Measurements from ENCODE around the gene STAT1.
A peak's percentile ranks its signal among the peaks of the same experiment; 100 is the strongest.
"Not testable (repeated sequence)": the region's sequence is repeated elsewhere in the genome, so short reads cannot be mapped to it uniquely, and the experiment has no call there.

STAT1 gene

DNA sequence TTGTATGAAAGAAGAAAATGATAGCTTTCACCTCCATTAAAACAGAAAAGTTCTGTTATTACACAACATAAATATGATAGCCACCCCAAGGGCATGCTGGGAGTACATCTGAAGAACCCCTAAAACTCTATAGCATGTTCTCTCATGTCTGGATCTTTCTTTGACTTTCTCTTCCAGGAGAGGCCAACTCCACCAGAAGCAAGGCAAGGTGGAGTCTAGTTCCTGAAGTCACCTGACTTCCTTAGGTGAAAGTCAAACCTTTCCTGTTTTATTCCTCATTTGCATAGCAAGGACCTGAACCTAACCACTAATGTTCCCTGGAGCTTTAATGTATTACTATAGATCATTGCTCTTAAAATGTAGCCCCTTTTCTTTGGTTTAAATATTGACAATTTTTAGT lies 5.7 kb downstream of the STAT1 start:
- Mint-ChIP-seq H3K4me3 (peak overlapping the region; percentile 69), H3K36me3 (ENCODE audit: low read depth) (peaks cover 81% of the 10 kb centered on the region), H3K27me3 (ENCODE audit: low read depth) (no peaks in the 10 kb centered on the region), H3K4me1 (ENCODE audit: low read depth) (peaks cover 54% of the 10 kb centered on the region), H3K27ac (peak overlapping the region; percentile 46), H3K9me3 (peaks cover 33% of the 10 kb centered on the region)

DNA sequence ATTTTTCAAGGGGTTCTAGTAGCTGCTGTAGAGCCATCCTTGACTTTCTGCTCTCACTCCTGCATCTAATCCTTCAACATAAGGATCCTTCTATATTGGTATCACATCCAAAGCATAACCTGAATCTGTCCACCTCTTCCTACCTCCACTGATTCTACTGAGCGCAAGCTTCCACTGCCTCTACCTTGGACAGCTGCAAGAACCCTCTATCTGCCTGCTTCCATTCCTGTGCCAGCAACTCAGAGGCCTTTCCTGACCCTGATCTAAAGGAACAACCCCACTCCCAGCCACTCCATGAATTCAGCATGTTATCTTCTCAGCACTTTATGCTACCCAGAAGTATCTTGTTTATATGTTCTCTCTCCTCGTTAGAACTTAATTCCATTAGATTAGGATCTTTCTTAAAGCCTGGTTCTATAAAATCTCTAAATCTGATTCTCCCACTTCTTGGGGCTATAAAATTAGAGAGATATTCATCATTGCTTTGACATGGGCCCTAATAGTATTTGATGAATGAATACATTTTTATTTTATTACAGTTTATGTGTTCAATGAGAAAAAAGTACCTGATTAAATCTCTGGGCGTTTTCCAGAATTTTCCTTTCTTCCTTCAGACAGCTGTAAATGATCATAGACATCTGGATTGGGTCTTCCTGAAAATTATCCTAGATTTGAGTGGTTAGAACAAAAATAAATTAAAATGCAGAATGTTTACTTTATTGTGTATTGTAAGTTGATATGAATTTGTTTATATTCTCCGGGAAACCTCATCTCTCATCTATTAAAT lies 6.8 kb downstream of the STAT1 start:
- Mint-ChIP-seq H3K36me3 (ENCODE audit: low read depth) (peaks cover 91% of the 10 kb centered on the region), H3K27ac (peak overlapping the region; percentile 76), H3K27me3 (ENCODE audit: low read depth) (no peaks in the 10 kb centered on the region), H3K4me1 (ENCODE audit: low read depth) (peaks cover 63% of the 10 kb centered on the region), H3K9me3 (peaks cover 36% of the 10 kb centered on the region), H3K4me3 (peak overlapping the region; percentile 35)

DNA sequence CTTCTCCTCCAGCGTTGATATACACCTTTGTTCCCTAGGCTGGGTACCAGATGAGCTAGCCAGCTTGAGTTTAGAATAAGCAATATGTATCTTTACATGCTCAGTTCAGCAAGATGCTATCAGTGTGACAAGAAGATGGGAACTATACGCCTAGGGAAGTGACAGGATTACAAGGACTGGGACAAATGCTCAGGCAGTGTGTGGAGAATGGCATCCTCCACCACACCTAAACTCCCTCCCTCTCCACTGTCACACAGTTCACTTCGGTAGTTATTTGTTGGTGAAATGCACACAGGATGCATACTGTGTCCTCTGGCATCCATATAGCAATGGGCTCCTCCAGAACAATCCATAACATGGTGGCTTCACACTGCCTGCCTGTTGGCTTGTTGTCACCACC lies 7.7 kb downstream of the STAT1 start:
- Mint-ChIP-seq H3K36me3 (ENCODE audit: low read depth) (peaks cover 92% of the 10 kb centered on the region), H3K27ac (peak overlapping the region; percentile 9), H3K4me3 (peak overlapping the region; percentile 36), H3K9me3 (peaks cover 36% of the 10 kb centered on the region), H3K27me3 (ENCODE audit: low read depth) (no peaks in the 10 kb centered on the region), H3K4me1 (ENCODE audit: low read depth) (peaks cover 66% of the 10 kb centered on the region)

DNA sequence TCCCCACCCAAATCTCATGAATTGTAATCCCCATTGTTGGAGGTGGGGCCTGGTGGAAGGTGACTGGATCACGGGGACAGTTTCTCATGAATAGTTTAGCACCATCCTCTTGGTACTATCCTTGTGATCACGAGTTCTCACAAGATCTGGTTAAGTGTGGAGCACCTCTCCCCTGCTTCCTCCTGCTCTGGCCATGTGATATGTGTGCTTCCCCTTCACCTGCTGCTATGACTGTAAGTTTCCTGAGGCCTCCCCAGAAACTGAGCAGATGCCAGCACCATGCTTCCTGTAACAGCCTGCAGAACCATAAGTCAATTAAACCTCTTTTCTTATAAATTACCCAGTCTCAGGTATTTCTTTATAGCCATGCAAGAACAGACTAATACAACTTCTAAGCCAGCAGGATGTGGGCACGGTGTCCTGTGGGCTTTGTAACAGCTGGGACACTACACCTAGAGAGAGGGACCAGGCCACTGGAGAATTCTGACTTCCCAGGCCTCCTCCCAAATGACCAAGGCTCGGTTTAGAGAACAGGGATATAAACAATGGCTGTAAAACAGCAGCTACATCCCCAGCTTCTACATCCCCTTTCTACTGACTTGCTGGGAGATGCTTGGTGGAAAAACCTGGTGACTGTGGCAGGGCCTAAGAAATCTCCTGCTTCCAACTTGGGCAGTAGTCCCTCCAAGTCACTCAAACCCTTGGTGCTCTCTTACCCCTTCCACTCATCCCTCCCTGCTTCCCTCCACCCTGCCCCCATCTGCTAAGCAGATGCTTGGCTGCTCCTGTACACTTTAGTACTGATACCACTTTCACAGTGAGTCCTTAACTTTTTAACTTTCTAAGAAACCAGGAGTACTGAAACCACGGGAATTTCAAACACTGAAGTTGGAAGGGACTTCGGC lies 10.3 kb downstream of the STAT1 start:
- no peak overlapping the region for H3K4me3 Mint-ChIP-seq
- peak overlapping the region; percentile 47 for H3K27ac Mint-ChIP-seq
- H3K36me3 Mint-ChIP-seq (ENCODE audit: low read depth): peaks cover 96% of the 10 kb centered on the region
- H3K9me3 Mint-ChIP-seq: peaks cover 36% of the 10 kb centered on the region
- no peaks in the 10 kb centered on the region for H3K27me3 Mint-ChIP-seq (ENCODE audit: low read depth)
- H3K4me1 Mint-ChIP-seq (ENCODE audit: low read depth): peaks cover 71% of the 10 kb centered on the region

DNA sequence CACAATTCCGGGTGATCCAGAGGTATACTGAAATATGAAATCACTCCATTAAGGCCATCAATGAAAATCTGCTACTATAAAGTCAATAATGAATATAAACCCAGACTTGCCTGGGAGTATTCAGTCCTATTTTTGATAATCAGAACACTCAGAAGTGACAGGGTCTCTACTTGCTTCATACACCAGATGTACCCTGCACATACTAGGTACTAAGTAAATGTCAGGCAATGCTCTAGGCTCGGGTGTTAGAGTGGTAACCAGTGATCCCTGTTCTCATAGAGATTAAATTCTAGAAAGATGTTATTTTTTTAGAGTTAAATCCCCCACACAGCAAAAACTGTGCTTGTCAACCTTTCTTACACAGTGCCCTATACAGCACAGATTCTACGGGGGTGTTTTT lies 12.3 kb downstream of the STAT1 start:
- Mint-ChIP-seq H3K4me1 (ENCODE audit: low read depth) (peaks cover 64% of the 10 kb centered on the region), H3K4me3 (no peak overlapping the region), H3K36me3 (ENCODE audit: low read depth) (peaks cover 93% of the 10 kb centered on the region), H3K27ac (no peak overlapping the region), H3K27me3 (ENCODE audit: low read depth) (no peaks in the 10 kb centered on the region), H3K9me3 (peaks cover 31% of the 10 kb centered on the region)

DNA sequence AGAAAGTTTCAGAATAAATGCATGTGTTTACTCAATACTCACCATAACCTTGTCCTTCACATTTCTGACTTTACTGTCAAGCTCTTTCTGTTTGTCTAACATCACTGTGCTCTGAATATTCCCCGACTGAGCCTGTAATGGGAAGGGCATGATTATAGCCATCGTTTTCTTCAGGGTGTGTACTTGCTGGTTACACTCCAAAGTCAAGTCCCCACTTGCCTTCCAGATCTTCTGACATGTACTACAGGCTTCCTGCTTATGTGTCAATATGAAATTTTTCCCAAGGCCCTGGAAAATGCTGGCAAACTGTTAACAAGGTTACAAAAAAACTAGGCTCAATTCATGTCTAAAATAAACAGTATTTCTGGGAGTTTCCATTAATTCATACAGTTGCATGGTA lies 12.9 kb downstream of the STAT1 start:
- Mint-ChIP-seq H3K27me3 (ENCODE audit: low read depth) (no peaks in the 10 kb centered on the region), H3K4me1 (ENCODE audit: low read depth) (peaks cover 65% of the 10 kb centered on the region), H3K4me3 (peak overlapping the region; percentile 29), H3K9me3 (peaks cover 27% of the 10 kb centered on the region), H3K36me3 (ENCODE audit: low read depth) (peaks cover 93% of the 10 kb centered on the region), H3K27ac (peak overlapping the region; percentile 41)

DNA sequence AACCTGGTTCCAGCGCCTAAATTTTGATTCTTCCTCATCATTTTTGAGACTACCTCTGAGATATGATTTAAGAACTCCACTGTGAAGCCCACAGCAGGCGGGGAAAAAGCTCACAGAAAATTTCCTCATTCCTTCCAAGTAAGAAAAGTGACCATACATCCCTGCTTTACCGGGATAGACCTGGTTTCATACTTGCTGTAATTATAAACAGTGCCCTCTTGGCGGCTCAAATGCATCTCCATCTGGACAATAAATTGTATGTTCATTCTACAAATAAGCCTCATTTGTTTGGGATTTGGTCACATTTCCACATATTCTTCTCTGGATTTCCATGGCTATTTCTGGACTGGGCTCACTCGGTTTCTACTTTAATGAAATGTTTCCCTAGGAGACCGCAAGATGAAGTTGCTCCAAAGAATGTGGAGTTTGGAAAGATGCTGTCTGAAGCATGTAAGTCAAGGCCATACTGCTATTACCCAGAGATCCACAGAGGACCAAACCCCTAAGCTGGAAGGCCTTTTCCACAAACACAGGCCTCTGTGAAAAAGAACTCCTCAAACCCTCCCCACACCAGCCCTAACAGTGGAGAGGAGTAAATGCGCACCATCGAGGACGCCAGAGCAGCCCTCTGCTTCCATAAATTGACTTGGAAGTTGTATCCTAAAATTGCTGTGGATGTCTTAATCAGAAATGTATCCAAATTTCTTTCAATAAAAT lies 13.9 kb downstream of the STAT1 start:
- Mint-ChIP-seq H3K36me3 (ENCODE audit: low read depth) (peaks cover 93% of the 10 kb centered on the region), H3K4me3 (no peak overlapping the region), H3K9me3 (peaks cover 27% of the 10 kb centered on the region), H3K27me3 (ENCODE audit: low read depth) (no peaks in the 10 kb centered on the region), H3K4me1 (ENCODE audit: low read depth) (peaks cover 70% of the 10 kb centered on the region), H3K27ac (no peak overlapping the region)

DNA sequence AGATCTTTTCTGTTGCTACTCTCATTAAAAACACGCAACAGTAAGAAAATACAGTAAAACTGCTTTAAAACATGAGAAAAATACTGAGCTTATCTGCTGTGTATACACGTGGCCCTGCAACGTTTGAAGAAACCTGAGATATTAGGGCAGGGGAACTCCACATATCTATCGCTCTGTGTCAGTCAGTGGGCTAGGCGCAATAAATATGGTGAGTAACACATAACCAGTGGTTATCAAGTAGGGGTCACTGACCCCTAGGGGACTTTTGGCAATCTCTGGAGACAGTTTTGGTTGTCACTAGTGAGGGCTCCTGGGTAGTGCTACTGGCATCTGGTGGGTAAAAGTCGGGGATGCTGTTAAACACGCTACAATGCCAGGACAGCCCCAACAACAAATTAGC lies 14.9 kb downstream of the STAT1 start:
- peaks cover 75% of the 10 kb centered on the region for H3K4me1 Mint-ChIP-seq (ENCODE audit: low read depth)
- H3K4me3 Mint-ChIP-seq: no peak overlapping the region
- H3K36me3 Mint-ChIP-seq (ENCODE audit: low read depth): peaks cover 91% of the 10 kb centered on the region
- peak overlapping the region; percentile 20 for H3K27ac Mint-ChIP-seq
- peaks cover 19% of the 10 kb centered on the region for H3K9me3 Mint-ChIP-seq
- no peaks in the 10 kb centered on the region for H3K27me3 Mint-ChIP-seq (ENCODE audit: low read depth)

DNA sequence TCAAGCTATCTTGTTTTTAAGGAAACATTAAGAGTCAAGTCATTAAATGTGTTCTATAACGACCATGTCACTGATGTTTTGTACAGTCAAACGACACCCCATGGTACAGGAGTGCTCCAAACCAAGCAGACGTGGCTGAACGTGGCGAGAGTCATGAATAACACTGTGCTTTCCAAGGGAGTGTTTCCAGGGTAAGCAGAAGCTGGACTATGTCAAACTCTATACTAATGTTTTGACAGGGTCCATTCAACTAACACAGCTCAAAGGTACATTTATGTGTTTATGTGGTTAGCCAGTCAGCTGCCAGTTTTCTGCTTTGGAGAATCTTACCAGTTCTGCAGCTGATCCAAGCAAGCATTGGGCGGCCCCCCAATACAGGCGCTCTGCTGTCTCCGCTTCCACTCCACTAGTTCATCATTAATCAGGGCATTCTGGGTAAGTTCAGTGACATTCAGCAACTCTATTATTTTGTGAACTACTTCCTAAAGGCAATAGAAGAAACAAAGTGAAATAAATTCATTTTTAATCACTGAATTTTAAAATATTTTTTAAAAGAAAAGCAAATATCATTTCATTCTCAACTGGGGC lies 16.4 kb downstream of the STAT1 start:
- H3K4me3 Mint-ChIP-seq: peak overlapping the region; percentile 31
- H3K4me1 Mint-ChIP-seq (ENCODE audit: low read depth): peaks cover 75% of the 10 kb centered on the region
- peaks cover 89% of the 10 kb centered on the region for H3K36me3 Mint-ChIP-seq (ENCODE audit: low read depth)
- peaks cover 8% of the 10 kb centered on the region for H3K9me3 Mint-ChIP-seq
- no peaks in the 10 kb centered on the region for H3K27me3 Mint-ChIP-seq (ENCODE audit: low read depth)
- H3K27ac Mint-ChIP-seq: peak overlapping the region; percentile 46

DNA sequence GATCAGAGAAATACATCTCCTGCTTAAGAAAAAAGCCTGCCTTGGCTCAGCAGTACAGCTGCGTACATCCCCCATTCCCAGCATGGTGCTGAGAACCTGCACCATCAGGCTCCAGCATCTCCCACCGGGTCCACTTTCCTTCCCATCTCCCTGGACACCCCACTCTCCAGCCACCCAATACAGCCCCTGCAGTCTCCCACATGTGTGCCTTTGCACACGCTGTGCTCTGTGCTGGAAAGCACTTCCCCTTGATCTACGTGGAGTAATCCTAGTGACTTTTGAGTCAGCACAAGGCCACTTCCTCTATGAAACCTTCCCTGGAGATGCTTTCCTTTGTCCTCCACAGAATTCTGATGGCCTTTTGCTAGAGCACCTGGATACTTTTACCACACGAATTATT lies 17.0 kb downstream of the STAT1 start:
- Mint-ChIP-seq H3K4me3 (peak overlapping the region; percentile 31), H3K27ac (peak overlapping the region; percentile 46), H3K4me1 (ENCODE audit: low read depth) (peaks cover 72% of the 10 kb centered on the region), H3K36me3 (ENCODE audit: low read depth) (peaks cover 85% of the 10 kb centered on the region), H3K27me3 (ENCODE audit: low read depth) (no peaks in the 10 kb centered on the region), H3K9me3 (peaks cover 8% of the 10 kb centered on the region)

DNA sequence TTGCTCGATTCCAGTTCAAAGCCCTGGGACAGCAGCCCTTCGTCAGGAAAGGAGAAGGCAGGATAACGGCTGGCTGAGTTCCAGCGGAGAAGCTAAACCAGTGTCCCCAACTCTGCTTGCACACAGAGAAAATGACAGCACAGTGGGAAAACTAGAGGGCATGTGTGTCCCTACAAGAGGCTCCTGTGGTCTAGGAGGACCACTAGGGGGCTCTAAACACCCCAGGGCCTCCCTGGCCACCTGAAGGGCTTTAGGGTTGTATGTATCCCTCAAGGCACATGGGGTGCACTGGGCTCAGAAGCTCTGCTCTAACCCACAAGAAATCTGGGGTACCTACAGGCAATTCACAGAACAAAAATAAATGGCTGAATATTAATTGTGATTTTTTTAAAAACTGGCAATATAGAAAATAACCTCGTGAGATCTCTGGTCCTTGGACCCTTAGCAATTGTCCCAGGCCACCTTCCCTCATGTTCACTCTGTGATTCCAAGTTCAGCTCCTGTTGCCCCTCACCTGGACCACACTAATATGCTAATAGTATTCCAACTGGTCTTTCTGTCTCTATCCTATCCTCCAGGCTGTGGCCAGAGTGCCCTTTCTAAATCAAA lies 17.5 kb downstream of the STAT1 start:
- no peaks in the 10 kb centered on the region for H3K27me3 Mint-ChIP-seq (ENCODE audit: low read depth)
- peaks cover 82% of the 10 kb centered on the region for H3K36me3 Mint-ChIP-seq (ENCODE audit: low read depth)
- peaks cover 8% of the 10 kb centered on the region for H3K9me3 Mint-ChIP-seq
- H3K4me1 Mint-ChIP-seq (ENCODE audit: low read depth): peaks cover 69% of the 10 kb centered on the region
- peak overlapping the region; percentile 46 for H3K27ac Mint-ChIP-seq
- no peak overlapping the region for H3K4me3 Mint-ChIP-seq

DNA sequence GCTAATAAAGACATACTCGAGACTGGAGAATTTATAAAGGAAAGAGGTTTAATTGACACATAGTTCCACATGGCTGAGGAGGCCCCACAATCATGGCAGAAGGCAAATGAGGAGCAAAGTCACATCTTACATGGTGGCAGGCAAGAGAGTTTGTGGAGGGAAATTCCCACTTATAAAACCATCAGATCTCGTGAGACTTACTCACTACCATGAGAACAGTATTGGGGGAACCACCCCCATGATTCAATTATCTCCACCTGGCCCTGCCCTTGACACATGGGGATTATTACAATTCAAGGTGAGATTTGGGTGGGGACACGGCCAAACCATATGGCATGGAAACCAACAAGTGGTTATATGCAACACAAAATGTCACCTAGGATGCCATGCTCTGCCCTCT lies 18.7 kb downstream of the STAT1 start:
- Mint-ChIP-seq H3K4me1 (ENCODE audit: low read depth) (peaks cover 63% of the 10 kb centered on the region), H3K27ac (peak overlapping the region; percentile 74), H3K36me3 (ENCODE audit: low read depth) (peaks cover 82% of the 10 kb centered on the region)
- not testable (repeated sequence) for H3K27me3 Mint-ChIP-seq (ENCODE audit: low read depth); H3K4me3 Mint-ChIP-seq; H3K9me3 Mint-ChIP-seq

DNA sequence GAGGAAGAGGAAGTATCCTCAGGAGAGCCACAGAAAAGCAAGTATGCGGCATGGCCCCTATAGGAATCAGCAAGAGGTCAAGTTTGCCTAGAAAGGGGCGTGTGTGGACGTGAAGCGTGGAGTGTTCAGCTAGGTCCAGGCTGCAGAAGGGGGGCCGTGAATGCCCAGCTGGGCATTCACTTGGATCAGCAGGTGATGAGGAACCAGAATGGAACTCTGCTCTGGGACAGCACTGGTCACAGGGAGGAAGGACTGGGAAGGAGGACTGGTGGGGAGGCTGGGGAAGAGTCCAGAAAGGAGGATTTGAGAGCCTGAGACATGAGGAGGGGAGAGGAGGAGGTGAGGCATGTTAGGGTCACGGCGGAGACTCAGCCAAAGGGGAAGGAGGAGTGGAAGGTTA lies 19.8 kb downstream of the STAT1 start:
- H3K4me3 Mint-ChIP-seq: no peak overlapping the region
- peaks cover 81% of the 10 kb centered on the region for H3K36me3 Mint-ChIP-seq (ENCODE audit: low read depth)
- peak overlapping the region; percentile 67 for H3K27ac Mint-ChIP-seq
- no peaks in the 10 kb centered on the region for H3K27me3 Mint-ChIP-seq (ENCODE audit: low read depth)
- peaks cover 8% of the 10 kb centered on the region for H3K9me3 Mint-ChIP-seq
- peaks cover 55% of the 10 kb centered on the region for H3K4me1 Mint-ChIP-seq (ENCODE audit: low read depth)

DNA sequence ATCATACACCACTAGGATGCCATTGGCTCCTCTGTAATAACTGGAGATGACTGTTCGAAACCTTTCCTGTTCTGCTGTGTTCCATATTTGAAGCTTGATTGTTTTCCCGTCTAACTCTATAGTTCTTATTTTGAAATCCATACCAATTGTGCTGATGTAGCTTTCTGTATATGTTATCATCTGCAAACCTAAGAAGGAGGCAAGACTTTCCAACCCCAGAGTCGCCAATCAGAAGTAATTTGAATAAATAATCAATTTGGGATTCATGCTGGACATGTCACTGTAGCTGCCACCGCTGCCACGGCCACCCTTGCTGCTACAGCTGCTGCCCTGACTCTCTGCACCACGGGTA lies 20.7 kb downstream of the STAT1 start:
- Mint-ChIP-seq H3K9me3 (peaks cover 8% of the 10 kb centered on the region), H3K4me1 (ENCODE audit: low read depth) (peaks cover 54% of the 10 kb centered on the region), H3K27ac (peak overlapping the region; percentile 2), H3K27me3 (ENCODE audit: low read depth) (no peaks in the 10 kb centered on the region), H3K4me3 (no peak overlapping the region), H3K36me3 (ENCODE audit: low read depth) (peaks cover 79% of the 10 kb centered on the region)

Measured in T-helper 1 cell treated with Interleukin-12 subunit alpha and Interleukin-12 subunit beta and Interleukin-4 antibody, amounts not matched to agents 30 μg/mL and 1 μg/mL, for 36 hours (primary cell).